ENCODE measurements around the gene KCMF1. TPM values are rescaled to one million over a fixed set of nuclear protein-coding genes. Genes with fewer than 3 reads are reported as not detected.
A peak's percentile ranks its signal among the peaks of the same experiment; 100 is the strongest.

Gene KCMF1
- total and polyA plus RNA-seq, 10 of the 15 experiments (the other 5 are each of a cell fraction or from before 2014, with no cell fraction given): 8.4 to 124 (median 43.0) TPM

DNA sequence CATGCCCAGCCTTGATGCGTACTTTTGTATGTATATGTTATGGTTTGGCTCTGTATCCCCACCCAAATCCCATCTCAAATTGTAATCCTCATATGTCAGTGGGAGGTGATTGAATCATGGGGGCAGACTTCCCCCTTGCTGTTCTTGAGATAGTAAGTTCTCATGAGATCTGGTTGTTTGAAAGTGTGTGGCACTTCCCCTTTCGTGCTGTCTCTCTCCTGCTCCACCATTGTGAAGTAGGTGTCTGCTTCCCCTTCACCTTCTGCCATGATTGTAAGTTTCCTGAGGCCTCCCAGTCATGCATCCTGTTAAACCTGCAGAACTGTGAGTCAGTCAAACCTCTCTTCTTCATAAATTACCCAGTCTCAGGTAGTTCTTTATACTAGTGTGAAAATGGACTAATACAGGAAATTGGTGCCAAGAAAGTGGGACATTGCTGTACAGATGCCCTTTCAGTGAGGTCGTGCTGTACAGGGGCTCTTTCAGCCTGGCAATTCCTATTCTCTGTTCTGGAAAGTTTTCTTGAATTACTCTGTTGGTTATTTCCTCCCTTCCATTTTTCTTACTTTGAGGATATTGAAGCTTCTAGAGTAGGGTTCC lies 38.2 kb downstream of the KCMF1 start:
- ATAC-seq (peak; percentile 57), DNase-seq (ENCODE audit: low read depth, low spot score) (no peak), FAIRE-seq (peak; percentile 69)
- H2AFZ ChIP-seq (ENCODE audit: control insufficient read depth, low read depth, low read length): no peak overlapping the region
- WGBS (ENCODE audit: insufficient coverage, insufficient replicate concordance, low lambda C conversion rate, missing lambda C conversion rate): 74% methylated on average over 3 of the region's 3 CpGs
- in situ Hi-C loops (cut with MboI): no loop called here
- peaks cover 84% of the 10 kb centered on the region for H3K79me2 ChIP-seq (ENCODE audit: control insufficient read depth, insufficient read depth, low read length)
- H3K9ac ChIP-seq (ENCODE audit: control insufficient read depth, insufficient read depth, low read length): no peak overlapping the region
- POLR2A ChIA-PET: interaction anchor here (0.7 to 1.2 kb wide), 2 partner anchors 31 to 66 kb away, joined by 3 read pairs; no protein-coding TSS in a partner anchor
- BruUV-seq (replicated peaks): no TSS peak
- H3K9me3 ChIP-seq (replicated peaks; ENCODE audit: control insufficient read depth, insufficient read depth, low read length): no peaks in the 10 kb centered on the region; the same call in 2 of the 3 replicates
- H3K4me3 ChIP-seq: no peak overlapping the region
- no peak overlapping the region for H3K27ac ChIP-seq (ENCODE audit: control insufficient read depth, insufficient read depth)
- CTCF ChIA-PET: interaction anchor here (0.9 to 2.7 kb wide), 6 partner anchors 9 to 83 kb away, joined by 3 to 14 read pairs (median 4); no protein-coding TSS in a partner anchor
- no peaks in the 10 kb centered on the region for H4K20me1 ChIP-seq (ENCODE audit: control insufficient read depth, insufficient read depth)
- SMC1A ChIA-PET (ENCODE audit: uncharacterized antibody, unreplicated experiment): interaction anchor here (0.9 to 2.5 kb wide), 3 partner anchors 40 to 83 kb away, joined by 3 to 5 read pairs (median 4); no protein-coding TSS in a partner anchor
- intact Hi-C loops (cut with micrococcal nuclease; ENCODE audit: unreplicated experiment): no loop called here
- peaks cover 31% of the 10 kb centered on the region for H3K4me1 ChIP-seq (ENCODE audit: control insufficient read depth, insufficient read depth, low read length)
- RAD21 ChIA-PET (ENCODE audit: unreplicated experiment): interaction anchor here (1.4 kb wide), 1 partner anchor 83 kb away, joined by 3 read pairs; no protein-coding TSS in a partner anchor
- H3K4me2 ChIP-seq (ENCODE audit: control insufficient read depth, insufficient read depth): peak overlapping the region; percentile 30; the same call in 1 of the 2 replicates
- H3K36me3 ChIP-seq (ENCODE audit: control insufficient read depth in 2 of 2, insufficient read depth in 2 of 2, low read length in 1 of 2): peaks cover 4 to 5% of the 10 kb centered on the region in 2 experiments
- no peaks in the 10 kb centered on the region for H3K27me3 ChIP-seq (replicated peaks in 1 of 2; ENCODE audit: control insufficient read depth in 2 of 2, insufficient read depth in 2 of 2, low read length in 1 of 2)
- TF ChIP-seq RB1 (IDR thresholded peaks at IDR 0.05; ENCODE audit: borderline replicate concordance) (no peak), ZNF274 (IDR thresholded peaks at IDR 0.05; ENCODE audit: insufficient read depth, insufficient read length) (no peak), CHD4 (IDR thresholded peaks at IDR 0.05) (no peak), YY1 (IDR thresholded peaks at IDR 0.05; ENCODE audit: low read depth, low read length) (peak; percentile 49; the same call in 1 of the 2 replicates), EGR1 (IDR thresholded peaks at IDR 0.05; ENCODE audit: borderline replicate concordance in 1 of 2, low read depth in 2 of 2, low read length in 2 of 2) (no peak), DPF2 (IDR thresholded peaks at IDR 0.05) (no peak), CHD2 (IDR thresholded peaks at IDR 0.05; ENCODE audit: borderline replicate concordance, low read depth, low read length) (no peak), CREM (IDR thresholded peaks at IDR 0.05; ENCODE audit: low read depth) (no peak), RBBP5 (conservative IDR thresholded peaks at IDR 0.05) (no peak), TARDBP (IDR thresholded peaks at IDR 0.05; ENCODE audit: borderline replicate concordance) (no peak), TCF12 (IDR thresholded peaks at IDR 0.05; ENCODE audit: low read depth, low read length) (no peak), PAX5 (IDR thresholded peaks at IDR 0.05; ENCODE audit: borderline replicate concordance, low read depth, low read length) (no peak), SUZ12 (IDR thresholded peaks at IDR 0.05; ENCODE audit: unreplicated experiment) (no peak), SPI1 (IDR thresholded peaks at IDR 0.05; ENCODE audit: borderline replicate concordance, insufficient read depth, low read depth, low read length) (peak; percentile 88), ZNF24 (IDR thresholded peaks at IDR 0.05) (no peak), EED (IDR thresholded peaks at IDR 0.05; ENCODE audit: low read depth) (0 out of 2 replicates have a peak, but pooled peaks have one; percentile 25), BHLHE40 (IDR thresholded peaks at IDR 0.05; ENCODE audit: borderline replicate concordance in 1 of 2, low read depth in 2 of 2, low read length in 1 of 2) (no peak), SUPT20H (IDR thresholded peaks at IDR 0.05; ENCODE audit: borderline replicate concordance, control insufficient read depth, low read depth, low read length) (no peak)
- TF ChIP-seq, protein P1, sequence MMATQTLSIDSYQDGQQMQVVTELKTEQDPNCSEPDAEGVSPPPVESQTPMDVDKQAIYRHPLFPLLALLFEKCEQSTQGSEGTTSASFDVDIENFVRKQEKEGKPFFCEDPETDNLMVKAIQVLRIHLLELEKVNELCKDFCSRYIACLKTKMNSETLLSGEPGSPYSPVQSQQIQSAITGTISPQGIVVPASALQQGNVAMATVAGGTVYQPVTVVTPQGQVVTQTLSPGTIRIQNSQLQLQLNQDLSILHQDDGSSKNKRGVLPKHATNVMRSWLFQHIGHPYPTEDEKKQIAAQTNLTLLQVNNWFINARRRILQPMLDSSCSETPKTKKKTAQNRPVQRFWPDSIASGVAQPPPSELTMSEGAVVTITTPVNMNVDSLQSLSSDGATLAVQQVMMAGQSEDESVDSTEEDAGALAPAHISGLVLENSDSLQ (IDR thresholded peaks at IDR 0.05): peak; percentile 19; the same call in 1 of the 2 replicates
- TF ChIP-seq, protein P2, sequence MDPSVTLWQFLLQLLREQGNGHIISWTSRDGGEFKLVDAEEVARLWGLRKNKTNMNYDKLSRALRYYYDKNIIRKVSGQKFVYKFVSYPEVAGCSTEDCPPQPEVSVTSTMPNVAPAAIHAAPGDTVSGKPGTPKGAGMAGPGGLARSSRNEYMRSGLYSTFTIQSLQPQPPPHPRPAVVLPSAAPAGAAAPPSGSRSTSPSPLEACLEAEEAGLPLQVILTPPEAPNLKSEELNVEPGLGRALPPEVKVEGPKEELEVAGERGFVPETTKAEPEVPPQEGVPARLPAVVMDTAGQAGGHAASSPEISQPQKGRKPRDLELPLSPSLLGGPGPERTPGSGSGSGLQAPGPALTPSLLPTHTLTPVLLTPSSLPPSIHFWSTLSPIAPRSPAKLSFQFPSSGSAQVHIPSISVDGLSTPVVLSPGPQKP (IDR thresholded peaks at IDR 0.05; ENCODE audit: low read depth, low read length): no peak
